UCSD-AML1 (cell line): ENCODE data around the gene MYCBP2.
"Not testable (repeated sequence)": the region's sequence is repeated elsewhere in the genome, so short reads cannot be mapped to it uniquely, and the experiment has no call there.

ENCODE experiments used
- DNase-seq: peaks from one replicate; lab custom pipeline; 2025; ENCODE audit not compliant: unreplicated experiment; lab: John Stamatoyannopoulos, UW

Gene MYCBP2

DNA sequence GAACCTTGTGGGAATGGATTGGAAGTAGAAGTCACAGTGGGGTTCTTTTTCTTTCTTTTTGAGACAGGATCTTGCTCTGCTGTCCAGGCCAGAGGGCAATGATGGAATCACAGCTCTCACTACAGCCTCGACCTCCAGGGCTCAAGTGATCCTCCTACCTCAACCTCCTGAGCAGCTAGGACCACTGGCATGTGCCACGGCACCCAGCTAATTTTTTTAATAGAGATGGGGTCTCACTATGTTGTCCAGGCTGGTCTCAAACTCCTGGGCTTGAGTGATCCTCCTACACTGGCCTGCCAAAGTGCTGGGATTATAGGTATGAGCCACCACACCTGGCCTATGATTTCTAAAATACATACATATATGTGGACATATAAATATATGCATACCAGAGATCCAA is 111.4 kb downstream of the MYCBP2 start:
- no peak for DNase-seq

DNA sequence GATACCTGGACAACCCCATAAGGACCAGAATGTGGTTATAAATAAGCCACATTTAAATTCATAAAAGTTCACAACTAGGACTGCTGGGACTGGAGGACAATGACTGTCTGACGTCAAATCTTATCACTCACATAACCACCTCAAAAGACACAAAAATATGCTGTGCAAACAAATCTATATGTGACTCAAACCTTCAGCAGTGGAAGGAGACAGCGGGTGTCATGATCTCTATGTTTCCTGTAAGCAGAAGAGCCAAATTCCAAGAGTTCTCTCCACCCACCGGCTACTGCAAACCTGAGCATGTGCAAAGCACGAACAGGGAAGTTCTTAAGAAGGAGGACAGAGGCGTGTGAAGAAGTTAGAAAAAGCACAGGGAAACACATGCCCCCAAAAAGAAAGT is 113.2 kb downstream of the MYCBP2 start:
- no peak for DNase-seq

DNA sequence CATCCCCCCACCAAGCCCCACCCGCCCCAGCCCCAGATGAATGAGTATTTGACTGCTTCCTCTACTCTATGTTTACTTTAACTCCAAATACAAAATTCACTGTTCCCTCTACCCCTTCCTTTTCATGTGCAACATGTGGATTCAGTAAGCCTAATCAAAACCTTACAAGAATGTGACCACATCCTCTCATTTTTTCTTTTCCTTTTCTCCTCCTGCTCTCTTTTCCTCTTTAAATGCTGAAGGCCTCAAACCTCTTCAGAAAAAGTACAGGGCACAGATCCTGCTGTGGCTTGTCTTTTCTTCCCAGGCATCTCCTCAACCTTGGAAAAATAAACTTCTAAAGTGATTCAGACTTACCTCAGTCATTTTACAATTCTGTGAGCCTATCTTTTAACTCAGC is 119.0 kb downstream of the MYCBP2 start:
- peak; percentile 9 for DNase-seq

DNA sequence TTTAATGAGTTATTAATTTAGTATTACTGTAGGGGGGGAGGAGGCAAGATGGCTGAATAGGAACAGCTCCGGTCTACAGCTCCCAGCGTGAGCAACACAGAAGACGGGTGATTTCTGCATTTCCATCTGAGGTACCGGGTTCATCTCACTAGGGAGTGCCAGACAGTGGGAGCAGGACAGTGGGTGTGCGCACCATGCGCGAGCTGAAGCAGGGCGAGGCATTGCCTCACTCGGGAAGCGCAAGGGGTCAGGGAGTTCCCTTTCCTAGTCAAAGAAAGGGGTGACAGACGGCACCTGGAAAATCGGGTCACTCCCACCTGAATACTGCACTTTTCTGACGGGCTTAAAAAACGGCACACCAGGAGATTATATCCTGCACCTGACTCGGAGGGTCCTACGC is 127.9 kb downstream of the MYCBP2 start:
- DNase-seq, result not testable (repeated sequence)

DNA sequence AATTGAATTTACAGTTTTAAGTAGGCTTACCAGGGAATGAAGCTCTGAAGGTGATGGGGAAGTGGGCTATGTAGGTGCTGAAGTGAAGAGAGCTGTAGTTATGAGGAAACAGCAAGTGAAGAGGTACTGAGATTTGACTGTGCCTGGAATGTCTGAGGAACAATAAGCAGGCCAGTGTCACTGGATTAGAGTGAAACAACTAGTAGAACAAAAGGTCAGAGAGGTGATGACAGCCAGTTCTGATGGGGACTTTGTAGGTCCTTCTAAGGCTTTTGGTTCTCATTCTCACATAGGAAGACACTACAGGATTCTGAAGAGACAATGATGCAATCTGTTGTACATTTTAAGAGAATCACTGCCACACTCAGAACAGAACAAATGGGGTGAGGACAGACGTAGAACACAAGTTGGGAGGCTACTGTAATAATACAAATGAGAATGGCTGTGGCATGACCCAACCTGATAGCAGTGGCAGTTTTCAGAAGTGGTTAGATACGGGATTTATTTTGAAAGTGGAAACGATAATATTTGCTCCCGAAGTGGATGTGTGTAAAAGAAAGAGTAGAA is 130.8 kb downstream of the MYCBP2 start:
- no peak for DNase-seq

DNA sequence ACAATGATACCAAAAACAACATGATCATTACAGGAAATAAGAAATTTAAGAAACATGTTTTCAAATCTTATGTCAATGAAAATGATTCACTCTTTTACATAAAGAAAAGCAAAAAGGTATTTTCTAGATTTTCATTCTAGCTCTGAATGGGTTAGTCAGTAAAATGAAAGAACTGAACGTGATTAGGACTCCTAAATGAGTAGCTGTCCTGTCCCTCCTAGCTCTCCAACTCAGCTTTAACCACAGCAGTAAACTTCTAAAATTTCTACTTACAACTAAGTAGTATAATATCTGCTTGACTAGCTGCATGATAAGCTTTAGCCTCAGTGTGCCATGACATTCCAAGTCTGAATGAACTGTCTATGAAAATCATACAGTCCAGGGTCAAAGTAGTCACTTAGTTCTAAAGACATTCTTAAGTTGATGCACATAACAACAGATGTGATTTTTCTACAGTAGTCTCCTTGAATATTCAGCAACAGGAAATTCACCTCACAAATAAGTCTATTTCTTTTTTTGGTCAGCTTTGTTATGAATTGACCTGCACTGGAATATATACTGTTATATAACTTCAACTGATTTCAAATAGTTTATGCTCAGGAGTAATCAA is 136.4 kb downstream of the MYCBP2 start:
- DNase-seq, result no peak

DNA sequence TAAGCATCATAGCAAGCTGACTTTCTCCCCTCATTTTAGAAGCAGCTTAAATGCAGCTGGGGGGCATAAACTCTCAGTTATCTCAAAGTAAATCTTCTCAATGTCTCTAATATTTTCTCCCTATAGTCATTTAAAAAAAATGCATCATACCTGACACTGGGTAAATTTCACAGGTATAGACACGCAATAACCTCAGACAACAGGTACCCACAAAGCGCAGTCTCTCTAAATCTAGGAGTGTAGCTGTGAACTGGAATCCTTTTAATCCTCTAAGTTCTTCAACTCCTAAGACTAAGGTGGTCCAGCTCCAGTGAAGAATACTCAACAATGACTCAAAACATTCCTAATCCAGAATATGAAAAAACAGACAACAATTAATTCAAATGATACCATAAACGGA is 141.2 kb downstream of the MYCBP2 start:
- DNase-seq, result no peak

DNA sequence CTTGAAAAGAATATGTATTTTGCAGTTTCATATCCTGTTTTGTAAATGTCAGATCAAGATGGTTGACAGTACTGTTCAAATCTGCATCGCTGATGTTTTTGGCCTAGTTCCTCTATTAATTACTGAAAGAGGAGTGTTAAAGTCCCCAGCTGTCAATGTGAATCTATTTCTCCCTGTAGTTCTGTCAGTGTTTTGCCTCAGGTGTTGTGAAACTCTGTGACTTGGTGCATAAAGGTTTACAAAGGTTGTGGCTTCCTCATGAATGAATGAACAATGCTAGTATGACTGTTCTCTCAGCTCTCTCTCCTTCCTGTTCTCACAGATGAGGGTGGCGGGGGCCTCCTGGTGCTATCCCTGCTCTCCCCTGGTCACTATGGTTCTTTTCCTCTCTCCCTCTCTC is 142.4 kb downstream of the MYCBP2 start:
- DNase-seq, result no peak

DNA sequence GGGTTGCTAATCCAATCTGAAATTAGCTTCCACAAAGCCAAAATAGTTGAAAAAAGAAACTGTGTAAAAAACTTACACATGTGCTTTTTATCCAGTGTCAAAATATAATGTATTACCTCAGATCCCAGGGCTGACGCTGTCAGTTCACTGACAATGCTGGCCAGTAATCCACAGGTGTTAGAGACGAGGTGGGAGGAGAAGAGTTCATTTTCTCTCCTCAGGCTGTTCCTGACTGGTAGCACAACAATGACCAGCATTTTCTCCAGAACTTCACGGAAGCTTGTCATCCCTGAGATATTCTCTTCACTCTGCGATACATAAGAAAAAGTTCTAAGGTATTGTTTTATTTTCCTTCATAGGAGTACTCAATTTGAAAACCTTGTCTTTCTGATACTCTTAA is 146.9 kb downstream of the MYCBP2 start:
- DNase-seq, result no peak

DNA sequence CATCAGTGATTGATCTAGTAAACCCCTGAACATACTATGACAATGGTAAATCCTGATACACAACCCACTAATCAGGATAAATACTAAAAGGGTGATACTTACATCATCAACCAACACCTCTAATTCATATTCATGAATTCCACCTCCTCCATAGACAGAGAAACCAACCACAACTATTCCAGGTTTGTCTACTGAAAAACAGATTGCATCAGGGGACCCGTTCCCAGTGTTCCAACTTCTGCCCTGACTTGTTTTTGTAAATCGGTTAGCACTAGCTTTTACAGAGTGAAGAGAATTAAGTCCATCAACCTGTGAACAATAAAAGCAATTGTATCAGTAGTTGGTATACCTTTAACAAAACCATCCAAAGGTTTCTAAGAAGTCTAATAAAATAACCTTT is 149.2 kb downstream of the MYCBP2 start:
- DNase-seq, result no peak

DNA sequence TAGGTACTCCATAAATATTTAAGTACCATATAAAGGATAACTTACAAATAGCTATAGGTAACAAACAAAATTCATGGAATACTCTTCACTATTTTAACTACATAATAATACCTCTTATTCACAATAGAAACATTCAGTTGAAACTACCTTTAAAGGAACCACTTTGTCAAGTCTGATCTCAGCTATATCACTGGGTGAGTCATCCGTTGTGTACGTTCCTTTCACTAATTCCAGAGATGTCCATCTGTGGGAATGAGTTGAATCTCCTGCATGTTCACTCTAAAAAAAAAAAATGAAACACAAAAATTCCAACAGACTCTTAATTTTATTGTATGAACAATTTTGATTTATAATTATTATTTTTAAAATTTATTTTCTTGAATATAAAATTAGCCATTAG is 150.5 kb downstream of the MYCBP2 start:
- DNase-seq, result no peak

DNA sequence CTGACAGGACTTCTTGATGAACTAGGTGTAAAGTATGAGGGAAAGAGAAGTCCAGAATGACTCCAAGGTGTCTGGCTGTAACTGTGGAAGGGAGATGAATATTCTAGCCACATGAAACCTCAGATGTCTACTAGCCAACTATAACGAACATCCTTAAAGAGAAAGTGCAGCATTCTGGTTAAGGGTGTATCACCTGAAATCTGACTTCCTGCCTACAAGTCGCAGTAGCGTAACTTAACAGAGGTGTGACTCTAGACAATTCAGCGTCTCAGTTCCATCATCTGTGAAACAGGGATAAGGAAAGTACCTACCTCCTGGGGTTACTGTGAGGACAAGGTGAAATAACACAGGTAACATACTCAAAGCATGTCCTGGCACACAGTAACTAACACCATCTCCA is 154.2 kb downstream of the MYCBP2 start:
- DNase-seq, result no peak

DNA sequence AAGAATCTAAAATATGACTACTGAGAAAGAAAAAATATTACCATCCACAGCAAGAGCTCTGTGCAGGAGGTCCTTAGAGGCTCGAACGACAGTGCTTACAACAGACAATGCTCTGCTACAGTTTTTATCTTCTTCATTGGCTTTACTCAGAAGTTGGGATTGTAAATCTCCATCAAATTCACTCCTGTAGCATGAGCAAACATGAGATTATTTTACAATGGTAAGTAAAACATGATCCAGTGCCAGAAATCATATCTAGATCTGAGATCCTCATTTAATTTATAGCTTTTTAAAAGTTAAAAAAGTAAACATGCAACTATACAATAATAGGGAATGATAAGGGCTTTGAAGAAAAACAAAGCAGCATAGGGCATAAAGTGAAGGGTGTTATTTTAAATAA is 155.4 kb downstream of the MYCBP2 start:
- DNase-seq, result no peak

DNA sequence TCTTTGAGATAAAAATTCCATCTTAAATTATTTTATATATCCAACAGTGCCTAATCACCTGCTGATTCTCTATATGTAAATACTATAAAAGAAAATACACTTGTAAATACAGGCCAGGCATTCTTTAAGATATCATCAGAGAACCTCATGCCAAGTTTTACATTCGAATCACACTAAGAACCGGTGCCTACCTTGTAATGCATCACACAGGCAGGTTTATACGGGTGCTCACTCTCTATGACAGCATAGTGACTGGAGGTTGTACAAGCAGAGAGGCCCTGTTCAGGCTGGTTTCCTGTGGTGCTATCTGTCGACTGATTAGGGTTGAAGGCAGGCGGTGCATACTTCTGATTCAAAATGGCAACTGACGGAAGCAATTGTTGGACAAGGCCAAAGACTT is 158.7 kb downstream of the MYCBP2 start:
- DNase-seq, result no peak

DNA sequence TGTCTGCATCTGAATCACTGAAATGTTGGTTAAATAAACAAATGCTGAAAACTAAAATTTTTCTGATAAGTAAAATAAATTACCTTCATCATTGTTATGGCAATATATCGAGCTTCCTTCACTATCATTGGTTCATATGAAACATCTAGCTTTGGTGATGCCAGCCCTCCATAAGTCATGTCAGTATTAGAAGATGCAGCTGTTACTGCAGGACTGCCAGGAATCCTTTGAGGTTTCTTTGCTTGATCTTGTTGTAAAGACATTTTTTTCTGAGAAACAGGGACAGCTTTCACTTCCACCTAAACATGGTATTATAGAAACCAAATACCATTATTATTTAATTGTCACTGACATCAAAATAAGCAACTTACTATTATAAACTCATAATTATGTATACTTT is 176.2 kb downstream of the MYCBP2 start:
- no peak for DNase-seq

DNA sequence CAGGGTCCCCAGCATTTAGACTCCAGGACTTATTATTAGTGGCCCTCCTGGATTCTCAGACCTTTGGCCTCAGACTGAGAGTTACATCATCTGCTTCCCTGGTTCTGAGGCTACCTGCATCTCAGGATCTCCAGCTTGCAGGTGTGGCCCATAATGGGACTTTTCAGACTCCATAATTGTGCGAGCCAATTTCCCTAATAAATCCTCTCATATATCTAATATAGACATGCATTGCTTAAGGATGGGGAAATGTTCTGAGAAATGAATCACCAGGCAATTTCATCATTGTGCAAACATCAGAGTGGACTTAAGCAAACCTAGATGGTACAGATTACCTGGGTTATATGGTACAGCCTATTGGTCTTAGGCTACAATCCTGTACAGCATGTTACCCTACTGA is 183.5 kb downstream of the MYCBP2 start:
- DNase-seq, result no peak

DNA sequence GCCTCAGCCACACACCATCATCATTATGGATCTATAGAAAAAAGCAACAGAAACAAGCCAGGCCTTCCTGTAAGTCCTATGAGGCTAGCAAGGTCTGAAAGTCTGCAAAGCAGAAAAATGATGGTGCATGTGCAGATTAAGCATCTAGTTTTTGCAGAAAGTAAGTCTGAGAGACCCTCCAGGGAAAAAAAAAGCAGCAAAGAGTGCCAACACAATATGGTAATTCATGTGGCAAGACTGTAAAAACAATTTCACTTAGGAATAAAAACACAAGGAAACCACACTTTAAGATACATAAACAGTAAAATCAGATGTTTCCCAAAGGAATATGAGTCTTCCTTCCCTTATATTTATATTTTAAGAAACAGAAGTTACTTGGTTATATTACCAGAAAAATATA is 187.6 kb downstream of the MYCBP2 start:
- no peak for DNase-seq

DNA sequence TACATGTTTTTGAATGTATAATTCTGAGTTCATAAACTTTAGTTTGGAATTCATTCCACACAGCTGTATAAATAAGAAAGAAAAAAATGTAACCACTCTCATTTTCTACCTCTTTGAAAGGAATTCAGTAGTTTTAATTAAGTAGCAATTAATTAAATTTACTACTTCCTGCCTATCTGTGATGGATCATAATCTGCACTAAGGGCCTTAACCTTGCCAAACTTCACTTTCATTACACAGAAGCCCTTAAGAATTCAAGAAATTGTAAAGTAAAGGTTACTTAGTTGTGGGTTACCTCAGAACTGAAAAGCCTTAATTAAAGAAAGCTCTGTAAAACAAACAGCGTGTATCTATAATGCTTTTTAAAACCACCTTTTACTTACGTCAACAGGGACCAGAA is 188.1 kb downstream of the MYCBP2 start:
- DNase-seq, result no peak

DNA sequence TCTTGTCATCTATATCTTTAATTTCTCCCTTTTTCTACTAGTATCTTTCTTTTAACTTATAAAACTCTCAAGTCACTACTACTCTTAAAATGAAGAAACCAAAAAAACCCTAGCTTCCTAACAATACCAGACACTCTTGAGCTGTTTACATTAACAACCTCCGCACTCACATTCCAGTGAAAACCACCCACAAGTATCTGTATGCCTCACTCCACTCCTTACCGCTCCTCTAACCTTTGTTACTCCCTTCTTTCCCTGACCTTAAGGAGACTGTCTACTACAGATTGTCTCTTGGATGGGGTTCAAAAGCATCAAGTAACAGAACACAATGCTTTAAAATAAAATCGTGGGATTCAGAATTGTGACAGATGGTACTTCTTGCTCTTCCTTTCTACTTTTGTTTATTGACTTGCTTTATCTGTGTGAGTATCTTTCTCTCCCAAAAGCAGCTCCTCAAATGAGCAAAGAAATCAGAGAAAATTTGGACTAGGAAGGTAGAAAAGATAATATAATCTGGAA is 189.9 kb downstream of the MYCBP2 start:
- DNase-seq, result no peak

DNA sequence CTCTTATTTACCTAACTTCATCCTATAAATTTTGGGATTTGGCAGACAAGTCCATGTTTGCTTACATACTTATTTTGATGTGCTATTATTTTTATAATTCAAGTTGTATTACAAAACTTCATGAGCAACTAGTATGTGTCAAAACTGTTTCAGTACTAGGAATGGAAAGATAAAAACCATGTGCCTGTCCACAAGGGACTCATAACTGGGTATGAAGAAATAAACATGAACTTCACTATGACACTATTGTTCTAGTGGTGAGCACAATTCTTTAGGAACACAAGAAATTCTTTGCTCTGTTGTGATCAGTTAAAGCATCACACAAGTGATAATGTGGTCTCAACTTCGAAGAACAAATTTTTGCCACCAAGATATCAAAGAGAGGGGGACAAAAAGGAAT is 202.5 kb downstream of the MYCBP2 start:
- DNase-seq, result no peak

DNA sequence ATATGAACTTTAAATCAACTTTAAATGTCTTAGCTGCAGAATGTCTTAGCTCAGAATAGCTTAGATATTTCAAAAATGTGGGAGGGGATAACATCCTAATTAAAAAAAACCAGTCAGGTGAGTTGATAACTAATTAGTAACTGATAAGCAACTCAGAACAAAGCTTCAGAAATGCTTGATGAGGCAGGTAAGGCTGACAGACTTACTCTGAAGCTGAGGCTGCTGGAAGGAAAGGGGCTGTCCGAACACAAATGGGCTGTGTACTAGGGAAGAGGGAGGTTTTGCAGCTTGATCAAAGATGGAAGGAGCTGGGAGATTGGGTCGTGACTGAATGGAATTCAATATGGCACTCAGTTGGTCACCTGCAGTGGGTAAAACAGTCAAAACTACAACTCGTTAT is 208.8 kb downstream of the MYCBP2 start:
- no peak for DNase-seq

DNA sequence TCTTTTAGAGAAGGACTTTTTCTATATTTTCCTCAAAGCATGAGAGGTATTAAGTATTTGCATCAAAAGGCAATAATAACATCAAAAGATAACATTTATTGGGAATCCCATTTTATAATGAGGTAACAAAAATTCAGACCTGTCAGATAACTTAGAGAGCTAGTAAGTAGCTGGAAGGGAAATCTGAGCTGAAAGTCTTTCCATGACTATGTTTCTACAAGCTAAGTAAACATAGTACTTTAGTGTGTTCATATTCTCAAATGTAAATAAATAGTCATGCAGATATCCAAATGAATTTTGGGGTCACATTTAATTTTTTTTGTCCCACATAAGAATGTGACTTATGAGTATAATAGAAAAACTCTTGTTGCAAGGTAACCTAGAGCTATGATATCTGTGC is 212.6 kb downstream of the MYCBP2 start:
- no peak for DNase-seq

DNA sequence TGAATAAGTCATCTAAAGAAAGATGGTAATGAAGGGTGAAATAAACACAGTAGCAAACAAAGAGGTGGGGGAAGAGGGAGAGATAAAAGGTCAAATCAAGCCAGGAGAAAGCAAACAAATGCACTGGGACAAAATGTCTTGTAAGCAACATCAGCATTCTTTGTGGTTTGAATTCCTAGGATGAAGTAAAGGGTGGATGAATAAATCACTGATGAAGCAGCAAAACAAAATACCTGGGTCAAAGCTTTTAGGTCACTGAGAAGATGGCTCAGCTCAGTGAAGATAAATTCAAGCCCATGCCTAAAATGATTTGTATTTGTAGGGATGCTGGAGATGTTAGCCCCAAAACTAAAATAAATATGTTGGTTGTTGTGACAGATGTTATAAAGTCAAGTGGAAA is 213.4 kb downstream of the MYCBP2 start:
- no peak for DNase-seq
